Measurements from ENCODE around the gene ZNF879.
A peak's percentile ranks its signal among the peaks of the same experiment; 100 is the strongest.

Gene ZNF879

DNA sequence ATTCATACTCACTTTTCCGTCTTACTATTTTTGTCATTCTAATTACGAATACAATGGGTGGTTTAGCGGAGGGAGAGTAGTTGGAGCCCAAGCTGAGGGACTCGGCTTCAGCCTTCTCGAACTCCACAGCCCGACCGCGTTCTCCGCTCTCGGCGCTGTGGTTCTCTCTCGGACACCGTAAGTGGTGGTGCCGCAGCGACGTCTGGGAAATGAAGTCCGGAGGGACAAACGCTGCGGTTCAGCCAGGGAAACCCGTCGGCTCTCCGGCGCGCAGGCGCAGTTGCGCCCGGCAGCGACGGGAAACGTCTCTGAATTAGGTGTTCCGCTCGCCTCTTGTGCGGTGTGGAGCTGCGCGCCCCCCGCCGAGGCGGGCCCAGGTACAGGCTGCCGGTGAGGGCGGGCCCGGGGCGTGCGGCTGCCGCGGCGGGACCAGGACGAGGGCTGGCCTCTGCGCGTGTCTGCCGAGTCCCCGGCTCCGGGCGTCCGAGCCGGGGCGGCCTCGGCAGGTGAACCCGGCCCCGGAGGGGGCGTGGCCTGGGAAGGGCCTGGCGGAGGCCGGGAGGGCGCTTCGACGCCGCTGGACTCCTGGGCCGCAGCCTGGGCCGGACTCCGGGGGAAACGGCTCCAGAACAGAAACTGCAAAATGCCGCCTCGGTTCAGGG, at the start of gene ZNF879:
Gene ZNF879 (plus strand): TSS at position 277 of the 662 bp plus-strand sequence. CDS start 1,201 bp downstream, outside the sequence.
- Histone ChIP-seq H3K4me3 (ENCODE audit: low read depth, low read length) (peak within 1 kb of the TSS; percentile 49), H3K27me3 (ENCODE audit: insufficient read depth, low read depth, severe bottlenecking) (no peaks in the 10 kb centered on the region), H3K36me3 (peaks cover 3% of the 10 kb centered on the region), H3K9me3 (ENCODE audit: severe bottlenecking) (peaks cover 4% of the 10 kb centered on the region), H3K27ac (peak within 1 kb of the TSS; percentile 81)
- TF ChIP-seq, protein P1, sequence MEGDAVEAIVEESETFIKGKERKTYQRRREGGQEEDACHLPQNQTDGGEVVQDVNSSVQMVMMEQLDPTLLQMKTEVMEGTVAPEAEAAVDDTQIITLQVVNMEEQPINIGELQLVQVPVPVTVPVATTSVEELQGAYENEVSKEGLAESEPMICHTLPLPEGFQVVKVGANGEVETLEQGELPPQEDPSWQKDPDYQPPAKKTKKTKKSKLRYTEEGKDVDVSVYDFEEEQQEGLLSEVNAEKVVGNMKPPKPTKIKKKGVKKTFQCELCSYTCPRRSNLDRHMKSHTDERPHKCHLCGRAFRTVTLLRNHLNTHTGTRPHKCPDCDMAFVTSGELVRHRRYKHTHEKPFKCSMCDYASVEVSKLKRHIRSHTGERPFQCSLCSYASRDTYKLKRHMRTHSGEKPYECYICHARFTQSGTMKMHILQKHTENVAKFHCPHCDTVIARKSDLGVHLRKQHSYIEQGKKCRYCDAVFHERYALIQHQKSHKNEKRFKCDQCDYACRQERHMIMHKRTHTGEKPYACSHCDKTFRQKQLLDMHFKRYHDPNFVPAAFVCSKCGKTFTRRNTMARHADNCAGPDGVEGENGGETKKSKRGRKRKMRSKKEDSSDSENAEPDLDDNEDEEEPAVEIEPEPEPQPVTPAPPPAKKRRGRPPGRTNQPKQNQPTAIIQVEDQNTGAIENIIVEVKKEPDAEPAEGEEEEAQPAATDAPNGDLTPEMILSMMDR (IDR thresholded peaks at IDR 0.05; ENCODE audit: low read depth, low read length), result no peak
- peak; percentile 86 for DNase-seq

DNA sequence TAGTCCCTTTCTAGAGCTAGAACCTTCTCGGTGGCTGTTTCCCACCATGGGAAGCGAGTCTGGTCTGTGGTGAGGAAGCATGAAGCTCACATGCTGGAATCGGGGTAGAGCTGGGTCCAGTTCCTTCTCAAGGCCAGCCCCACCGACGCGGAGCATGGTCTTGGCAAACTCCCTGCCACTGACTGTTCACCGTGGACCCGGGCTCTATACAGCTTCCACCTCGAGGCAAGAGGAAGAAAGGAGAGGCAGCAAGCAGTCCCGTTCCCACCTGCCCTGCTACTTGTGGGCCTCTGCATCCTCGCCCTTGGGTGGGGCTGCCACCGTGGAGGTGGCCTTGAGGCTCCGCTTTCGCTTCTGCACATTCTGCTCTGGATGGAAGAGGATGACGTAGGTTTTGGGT, 42.2 kb upstream of the ZNF879 start:
- Histone ChIP-seq H3K27ac (no peak overlapping the region), H3K36me3 (peaks cover 14% of the 10 kb centered on the region), H3K27me3 (ENCODE audit: insufficient read depth, low read depth, severe bottlenecking) (no peaks in the 10 kb centered on the region), H3K9me3 (ENCODE audit: severe bottlenecking) (no peaks in the 10 kb centered on the region), H3K4me3 (ENCODE audit: low read depth, low read length) (no peak overlapping the region)
- no peak for DNase-seq
- TF ChIP-seq, protein P1 (IDR thresholded peaks at IDR 0.05; ENCODE audit: low read depth, low read length), result no peak

DNA sequence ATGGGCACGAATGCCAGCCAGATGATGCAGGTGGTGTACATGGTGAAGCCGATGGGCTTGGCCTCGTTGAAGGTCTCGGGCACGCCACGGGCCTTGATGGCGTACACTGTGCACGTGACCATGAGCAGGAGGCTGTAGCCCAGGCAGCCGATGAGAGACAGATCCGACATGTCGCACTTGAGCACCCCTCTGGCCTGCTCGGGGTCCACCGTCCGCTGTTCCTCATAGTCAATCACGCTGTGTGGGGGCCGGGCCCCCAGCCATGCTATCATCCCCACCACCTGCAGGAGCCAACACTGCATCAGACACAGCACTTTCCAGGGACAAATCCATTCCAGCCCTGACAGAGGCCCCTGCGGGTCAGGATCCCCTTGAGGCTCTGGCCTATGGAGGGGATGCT, 40.7 kb upstream of the ZNF879 start:
- Histone ChIP-seq H3K27ac (no peak overlapping the region), H3K36me3 (peaks cover 20% of the 10 kb centered on the region), H3K4me3 (ENCODE audit: low read depth, low read length) (no peak overlapping the region), H3K27me3 (ENCODE audit: insufficient read depth, low read depth, severe bottlenecking) (no peaks in the 10 kb centered on the region), H3K9me3 (ENCODE audit: severe bottlenecking) (no peaks in the 10 kb centered on the region)
- no peak for DNase-seq
- TF ChIP-seq, protein P1 (IDR thresholded peaks at IDR 0.05; ENCODE audit: low read depth, low read length), result no peak

DNA sequence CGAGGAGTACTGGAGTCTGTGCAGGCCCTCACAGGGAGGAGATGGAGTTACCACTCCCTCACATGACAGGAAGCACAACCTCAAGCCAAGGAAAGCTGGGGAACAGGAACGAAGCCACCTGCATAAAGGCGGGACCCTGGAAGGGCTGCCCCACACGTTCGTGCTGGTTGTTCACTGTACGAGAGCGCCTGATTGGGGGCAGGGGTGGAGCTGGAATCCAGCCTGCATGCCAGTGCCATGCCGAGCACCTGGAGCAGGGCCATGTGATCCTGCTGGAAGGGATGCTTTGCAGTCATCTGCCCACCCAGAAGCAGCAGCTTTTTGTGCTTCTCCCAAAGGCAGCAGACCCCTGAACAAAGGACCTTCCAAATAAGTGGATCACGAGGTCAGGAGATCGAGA, 39.9 kb upstream of the ZNF879 start:
- Histone ChIP-seq H3K36me3 (peaks cover 28% of the 10 kb centered on the region), H3K9me3 (ENCODE audit: severe bottlenecking) (no peaks in the 10 kb centered on the region), H3K27ac (no peak overlapping the region), H3K4me3 (ENCODE audit: low read depth, low read length) (no peak overlapping the region), H3K27me3 (ENCODE audit: insufficient read depth, low read depth, severe bottlenecking) (no peaks in the 10 kb centered on the region)
- no peak for DNase-seq
- TF ChIP-seq, protein P1 (IDR thresholded peaks at IDR 0.05; ENCODE audit: low read depth, low read length), result no peak

GRCh38 chr5:178984145-178985072, 39.2 kb upstream of the ZNF879 start:
- Histone ChIP-seq H3K36me3 (peaks cover 31% of the 10 kb centered on the region), H3K9me3 (ENCODE audit: severe bottlenecking) (no peaks in the 10 kb centered on the region), H3K27ac (peak overlapping the region; percentile 86), H3K27me3 (ENCODE audit: insufficient read depth, low read depth, severe bottlenecking) (no peaks in the 10 kb centered on the region), H3K4me3 (ENCODE audit: low read depth, low read length) (no peak overlapping the region)
- peak; percentile 83 for DNase-seq
- TF ChIP-seq, protein P1 (IDR thresholded peaks at IDR 0.05; ENCODE audit: low read depth, low read length), result no peak
